Endothelial cell (in vitro differentiated cells): Measurements from ENCODE around the gene KYAT1. TPM values are rescaled to one million over a fixed set of nuclear protein-coding genes. Genes with fewer than 3 reads are reported as not detected.
A peak's percentile ranks its signal among the peaks of the same experiment; 100 is the strongest.
"Not testable (repeated sequence)": the region's sequence is repeated elsewhere in the genome, so short reads cannot be mapped to it uniquely, and the experiment has no call there.

ENCODE experiments used
- DNase-seq: peaks from one replicate; pipeline ENCODE4 v3.0.0; 2021; ENCODE audit warnings: low spot score
- H3K27ac Mint-ChIP-seq: one replicate; pipeline ENCODE4 v1.8.0; 2021; ENCODE audit warnings: mixed read lengths, inconsistent platforms; ENCODE audit not compliant: unreplicated experiment
- H3K27me3 Mint-ChIP-seq: one replicate; pipeline ENCODE4 v1.8.0; 2021; ENCODE audit warnings: mild to moderate bottlenecking, moderate library complexity, mixed read lengths, inconsistent platforms; ENCODE audit not compliant: unreplicated experiment
- H3K36me3 Mint-ChIP-seq: one replicate; pipeline ENCODE4 v1.8.0; 2021; ENCODE audit warnings: mild to moderate bottlenecking, low read depth, mixed read lengths, inconsistent platforms; ENCODE audit not compliant: unreplicated experiment
- H3K4me1 Mint-ChIP-seq: one replicate; pipeline ENCODE4 v1.8.0; 2021; ENCODE audit warnings: mild to moderate bottlenecking, mixed read lengths, inconsistent platforms; ENCODE audit not compliant: unreplicated experiment
- H3K4me3 Mint-ChIP-seq: one replicate; pipeline ENCODE4 v1.8.0; 2021; ENCODE audit warnings: mild to moderate bottlenecking, mixed read lengths, inconsistent platforms; ENCODE audit not compliant: unreplicated experiment
- H3K9me3 Mint-ChIP-seq: one replicate; pipeline ENCODE4 v1.8.0; 2021; ENCODE audit warnings: mixed read lengths, inconsistent platforms; ENCODE audit not compliant: unreplicated experiment
- CTCF ChIP-seq: fragments of 200-600 bp; sonication (generic); IDR thresholded peaks from one replicate; pipeline ENCODE4 v1.5.0; 2021; ENCODE audit warnings: antibody characterized with exemption; ENCODE audit not compliant: unreplicated experiment
- total RNA-seq: library from RNA; stranded (reverse); fragmentation: NEBNext Ultra II Directional; extraction: Animal tissue kit (Norgen Biotek cat#: 25700); gene quantifications from one replicate; pipeline ENCODE4 v1.2.1, GENCODE V29; 2021; ENCODE audit not compliant: unreplicated experiment

Gene KYAT1
- total RNA-seq, 1 donor from 2014 or later = 3.3 TPM

DNA sequence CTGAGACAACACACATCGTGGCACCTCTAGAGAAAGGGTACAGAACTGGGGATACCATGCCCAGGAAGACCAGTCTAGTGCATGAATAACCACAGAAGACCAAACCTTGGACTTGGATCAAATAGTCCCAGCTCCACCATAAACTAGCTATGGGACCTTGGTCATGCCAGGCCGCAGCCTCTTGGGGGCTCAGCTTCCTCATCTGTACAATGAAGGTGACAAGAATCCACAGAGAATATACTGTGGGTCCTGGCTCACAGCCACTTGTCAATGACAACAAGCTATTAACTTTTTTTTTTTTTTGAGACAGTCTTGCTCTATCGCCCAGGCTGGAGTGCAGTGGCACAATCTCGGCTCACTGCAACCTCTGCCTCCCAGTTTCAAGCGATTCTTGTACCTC lies 3.9 kb downstream of the KYAT1 start:
- Mint-ChIP-seq H3K9me3 (no peaks in the 10 kb centered on the region), H3K36me3 (no peaks in the 10 kb centered on the region), H3K27me3 (peaks cover 4% of the 10 kb centered on the region), H3K27ac (no peak overlapping the region), H3K4me3 (no peak overlapping the region), H3K4me1 (peaks cover 16% of the 10 kb centered on the region)
- no peak for DNase-seq
- TF ChIP-seq CTCF = no peak

DNA sequence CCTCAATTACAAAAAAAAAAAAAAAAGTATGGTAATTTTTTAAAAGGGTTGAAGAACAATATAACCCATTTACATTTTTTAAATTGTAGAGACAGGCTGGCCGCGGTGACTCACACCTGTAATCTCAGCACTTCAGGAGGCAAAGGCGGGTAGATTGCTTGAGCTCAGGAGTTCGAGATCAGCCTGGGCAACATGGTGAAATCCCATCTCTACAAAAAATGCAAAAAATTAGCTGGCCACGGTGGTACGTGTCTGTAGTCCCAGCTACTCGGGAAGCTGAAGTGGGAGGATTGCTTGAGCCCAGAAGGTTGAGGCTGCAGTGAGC lies 10.8 kb downstream of the KYAT1 start:
- not testable (repeated sequence) for H3K9me3 Mint-ChIP-seq, H3K27ac Mint-ChIP-seq, H3K4me3 Mint-ChIP-seq, DNase-seq, H3K4me1 Mint-ChIP-seq, H3K27me3 Mint-ChIP-seq, H3K36me3 Mint-ChIP-seq

- Mint-ChIP-seq H3K36me3 (no peaks in the 10 kb centered on the region), H3K27ac (no peak overlapping the region), H3K27me3 (no peaks in the 10 kb centered on the region), H3K9me3 (no peaks in the 10 kb centered on the region), H3K4me3 (no peak overlapping the region), H3K4me1 (peaks cover 3% of the 10 kb centered on the region)
- no peak for TF ChIP-seq CTCF
- DNase-seq = no peak
These were observed 11.4 kb downstream of the KYAT1 start for GRCh38 chr9:128870128-128870940.

GRCh38 chr9:128863647-128864046 lies 18.1 kb downstream of the KYAT1 start:
- Mint-ChIP-seq H3K9me3 (no peaks in the 10 kb centered on the region), H3K4me1 (no peaks in the 10 kb centered on the region), H3K36me3 (no peaks in the 10 kb centered on the region), H3K27me3 (peaks cover 3% of the 10 kb centered on the region), H3K4me3 (no peak overlapping the region), H3K27ac (no peak overlapping the region)
- peak; percentile 99 for TF ChIP-seq CTCF
- peak; percentile 90 for DNase-seq

- Mint-ChIP-seq H3K27me3 (peaks cover 3% of the 10 kb centered on the region), H3K9me3 (no peaks in the 10 kb centered on the region), H3K4me3 (no peak overlapping the region), H3K27ac (no peak overlapping the region), H3K4me1 (no peaks in the 10 kb centered on the region), H3K36me3 (no peaks in the 10 kb centered on the region)
- no peak for DNase-seq
- no peak for TF ChIP-seq CTCF
These were observed 19.3 kb downstream of the KYAT1 start for GRCh38 chr9:128862401-128862851.
